ENCODE data around the gene BCL2L12. TPM values are rescaled to one million over a fixed set of nuclear protein-coding genes. Genes with fewer than 3 reads are reported as not detected.

BCL2L12 gene
- total and polyA plus RNA-seq, 2 donors (not counting 3 experiments of a cell fraction or from before 2014, with no cell fraction given) = 49.8 to 58.5 TPM

DNA sequence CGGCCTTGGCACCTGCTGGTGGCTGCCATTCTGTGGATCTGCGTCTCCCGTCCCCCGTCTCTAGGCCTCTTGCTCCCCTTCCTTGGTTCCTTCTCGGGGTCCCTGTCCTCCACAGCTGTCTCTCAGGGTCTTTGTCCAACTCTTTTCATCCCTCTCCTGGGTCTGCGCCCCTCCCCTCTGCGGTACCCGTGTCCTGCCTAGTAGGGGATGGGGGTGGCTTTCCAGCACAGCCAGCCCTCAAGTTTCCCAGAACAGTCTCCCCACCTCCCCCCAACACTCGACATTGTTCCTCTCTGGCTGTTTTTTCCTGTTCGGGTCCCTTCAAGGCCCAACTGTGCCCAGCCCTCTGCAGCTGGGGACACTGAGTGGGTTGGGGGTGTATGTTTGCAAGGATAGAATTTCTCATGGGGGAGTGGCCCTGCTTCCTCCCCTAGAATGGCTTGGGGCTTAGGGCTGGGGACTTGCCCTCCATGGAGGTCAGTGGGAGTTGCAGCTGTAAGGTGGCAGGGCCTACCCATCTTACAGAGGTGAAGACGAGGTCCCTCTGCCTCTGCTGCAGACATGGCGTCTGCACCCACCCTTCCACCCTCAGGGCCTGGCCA lies 22.9 kb downstream of the BCL2L12 start:
- no peak overlapping the region for H3K27ac ChIP-seq (ENCODE audit: insufficient read depth, low read depth, low read length)
- H3K9me3 ChIP-seq (replicated peaks; ENCODE audit: control insufficient read depth, insufficient read depth, low read length) = no peaks in the 10 kb centered on the region
- DNase-seq (ENCODE audit: low read depth, low spot score) (peak; percentile 70), FAIRE-seq (peak; percentile 64)
- ChIA-PET CTCF (interaction anchor here (2.9 kb wide), 1 partner anchor 8 kb away, joined by 9 read pairs; no protein-coding TSS in a partner anchor), POLR2A (no interaction called here)
- BruUV-seq (replicated peaks) = no TSS peak
- intact Hi-C loops (cut with micrococcal nuclease) (loop anchor here (5.0 kb wide), 1 partner anchor 119 kb away; no protein-coding TSS in a partner anchor), dilution Hi-C loops (cut with MboI; ENCODE audit: extremely low pct_ligation_motif_present, low sequenced_read_pairs) (no loop called here)
- H3K9ac ChIP-seq (replicated peaks; ENCODE audit: extremely low read depth, insufficient read depth, low read length) = no peak overlapping the region
- no peaks in the 10 kb centered on the region for H3K27me3 ChIP-seq (ENCODE audit: control insufficient read depth in 2 of 2, insufficient read depth in 2 of 2, low read length in 2 of 2)
- peaks cover 2% of the 10 kb centered on the region for H3K79me2 ChIP-seq (ENCODE audit: control insufficient read depth, insufficient read depth, low read length)
- H3K4me2 ChIP-seq (ENCODE audit: insufficient read depth, low read length) = no peak overlapping the region
- H3K36me3 ChIP-seq (ENCODE audit: control insufficient read depth in 2 of 2, extremely low read depth in 1 of 2, insufficient read depth in 2 of 2, low read length in 2 of 2) = peaks cover 2 to 25% of the 10 kb centered on the region in 2 experiments
- H3K4me3 ChIP-seq (replicated peaks in 1 of 3; ENCODE audit: insufficient read depth in 1 of 3, low read depth in 1 of 3, low read length in 3 of 3) = peak overlapping the region in 1 of 3 experiments; percentile 74
- no peaks in the 10 kb centered on the region for H3K9me1 ChIP-seq (replicated peaks; ENCODE audit: control insufficient read depth, extremely low read depth, insufficient read depth, low read length)
- TF ChIP-seq FOS (IDR thresholded peaks at IDR 0.05; ENCODE audit: borderline replicate concordance, insufficient read depth, low read length) = no peak
- TF ChIP-seq EZH2 (IDR thresholded peaks at IDR 0.05; ENCODE audit: borderline replicate concordance, low read depth, low read length, severe bottlenecking) = no peak
- no peak for TF ChIP-seq POLR2AphosphoS5 (IDR thresholded peaks at IDR 0.05; ENCODE audit: insufficient read depth, low read depth, low read length)
- TF ChIP-seq MYC (IDR thresholded peaks at IDR 0.05; ENCODE audit: low read depth, low read length) = no peak
- TF ChIP-seq POLR2A (IDR thresholded peaks at IDR 0.05; ENCODE audit: low read depth, low read length) = no peak
- no peak for TF ChIP-seq JUN (IDR thresholded peaks at IDR 0.05; ENCODE audit: borderline replicate concordance, insufficient read depth, insufficient read length, low read depth)
- no peak for TF ChIP-seq GATA2 (IDR thresholded peaks at IDR 0.05; ENCODE audit: insufficient read depth, insufficient read length, low read depth, low read length)
- TF ChIP-seq CTCF (IDR thresholded peaks at IDR 0.05; ENCODE audit: extremely low read depth in 1 of 2, insufficient read depth in 1 of 2, low read depth in 1 of 2, low read length in 2 of 2) = no peak
- no peak for TF ChIP-seq MAX (IDR thresholded peaks at IDR 0.05; ENCODE audit: insufficient read depth, insufficient read length)
- H3K4me1 ChIP-seq (ENCODE audit: control insufficient read depth, extremely low read depth, insufficient read depth, low read length) = peaks cover 40% of the 10 kb centered on the region
- H4K20me1 ChIP-seq (replicated peaks; ENCODE audit: control insufficient read depth, extremely low read depth, insufficient read depth, low read length) = no peaks in the 10 kb centered on the region
- no peak overlapping the region for H2AFZ ChIP-seq (ENCODE audit: low read depth, low read length)

All from endothelial cell of umbilical vein (primary cell).